H9 (cell line): ENCODE measurements around the gene SLC26A2. TPM values are rescaled to one million over a fixed set of nuclear protein-coding genes. Genes with fewer than 3 reads are reported as not detected.
A peak's percentile ranks its signal among the peaks of the same experiment; 100 is the strongest.

Source experiments
- DNase-seq: peaks from one replicate; pipeline ENCODE4 v3.0.0-alpha.2; 2017
- H2AFZ ChIP-seq: one replicate; pipeline ENCODE4 v1.6.1; 2013; ENCODE audit warnings: mild to moderate bottlenecking, low read length, control low read depth, moderate library complexity
- H2AK5ac ChIP-seq: 2 replicates; pipeline ENCODE4 v1.6.1; 2013; ENCODE audit warnings: low read length, control low read depth, mixed read lengths; ENCODE audit not compliant: insufficient read length
- H2BK120ac ChIP-seq: one replicate; pipeline ENCODE4 v1.6.1; 2013; ENCODE audit warnings: low read depth, mild to moderate bottlenecking, low read length, control low read depth, inconsistent platforms; ENCODE audit not compliant: poor library complexity, severe bottlenecking
- H2BK12ac ChIP-seq: 2 replicates; pipeline ENCODE4 v1.6.1; 2013; ENCODE audit warnings: low read length, control low read depth, mixed read lengths, low read depth; ENCODE audit not compliant: insufficient read length
- H2BK15ac ChIP-seq: 2 replicates; pipeline ENCODE4 v1.6.1; 2013; ENCODE audit warnings: low read depth, low read length, control low read depth
- H2BK20ac ChIP-seq: one replicate; pipeline ENCODE4 v1.6.1; 2013; ENCODE audit warnings: low read depth, mild to moderate bottlenecking, low read length, control low read depth, inconsistent platforms; ENCODE audit not compliant: poor library complexity, severe bottlenecking
- H2BK5ac ChIP-seq: 2 replicates; pipeline ENCODE4 v1.6.1; 2013; ENCODE audit warnings: low read length, control low read depth, mixed read lengths; ENCODE audit not compliant: insufficient read length
- H3K14ac ChIP-seq: 2 replicates; pipeline ENCODE4 v1.6.1; 2013; ENCODE audit warnings: low read length, control low read depth; ENCODE audit not compliant: insufficient read depth
- H3K18ac ChIP-seq: 2 replicates; pipeline ENCODE4 v1.6.1; 2013; ENCODE audit warnings: low read depth, mild to moderate bottlenecking, mixed read lengths, low read length, control low read depth; ENCODE audit not compliant: insufficient read length
- H3K23ac ChIP-seq: 2 replicates; pipeline ENCODE4 v1.6.1; 2013; ENCODE audit warnings: low read length, control low read depth, mixed read lengths, low read depth; ENCODE audit not compliant: insufficient read length
- H3K23me2 ChIP-seq: 2 replicates; pipeline ENCODE4 v1.6.1; 2013; ENCODE audit warnings: low read depth, mild to moderate bottlenecking, mixed read lengths, low read length, control low read depth; ENCODE audit not compliant: insufficient read length, poor library complexity, severe bottlenecking
- H3K27ac ChIP-seq: 2 replicates; pipeline ENCODE4 v1.5.1; 2013; ENCODE audit warnings: low read length, control low read depth, mixed read lengths, low read depth; ENCODE audit not compliant: insufficient read length
- H3K27me3 ChIP-seq: 2 replicates; pipeline ENCODE4 v1.6.1; 2013; ENCODE audit warnings: low read length, control low read depth, inconsistent platforms; ENCODE audit not compliant: insufficient read depth
- H3K4ac ChIP-seq: 2 replicates; pipeline ENCODE4 v1.6.1; 2013; ENCODE audit warnings: low read depth, mild to moderate bottlenecking, control low read depth, inconsistent platforms, low read length, moderate library complexity
- H3K4me1 ChIP-seq: 2 replicates; pipeline ENCODE4 v1.6.1; 2013; ENCODE audit warnings: low read length, control low read depth, inconsistent platforms; ENCODE audit not compliant: insufficient read depth
- H3K4me2 ChIP-seq: 2 replicates; pipeline ENCODE4 v1.6.1; 2013; ENCODE audit warnings: low read length, control low read depth, mixed read lengths; ENCODE audit not compliant: insufficient read length, insufficient read depth
- H3K56ac ChIP-seq: 2 replicates; pipeline ENCODE4 v1.6.1; 2013; ENCODE audit warnings: low read depth, mild to moderate bottlenecking, mixed read lengths, low read length, control low read depth; ENCODE audit not compliant: insufficient read length
- H3K79me1 ChIP-seq: 2 replicates; pipeline ENCODE4 v1.6.1; 2013; ENCODE audit warnings: low read depth, mild to moderate bottlenecking, moderate library complexity, low read length, control low read depth, inconsistent platforms; ENCODE audit not compliant: insufficient read depth, poor library complexity, severe bottlenecking
- H3K79me2 ChIP-seq: 2 replicates; pipeline ENCODE4 v1.6.1; 2013; ENCODE audit warnings: low read length, control low read depth, inconsistent platforms; ENCODE audit not compliant: insufficient read depth
- H3K9ac ChIP-seq: 2 replicates; pipeline ENCODE4 v1.6.1; 2013; ENCODE audit warnings: low read length, control low read depth, mixed read lengths; ENCODE audit not compliant: insufficient read length; ENCODE audit errors: extremely low read depth
- H3K9me3 ChIP-seq: one replicate; pipeline ENCODE4 v1.6.1; 2013; ENCODE audit warnings: low read depth, low read length, inconsistent platforms; ENCODE audit not compliant: control insufficient read depth
- H3T11ph ChIP-seq: one replicate; pipeline ENCODE4 v1.6.1; 2013; ENCODE audit warnings: mild to moderate bottlenecking, low read length, control low read depth, inconsistent platforms
- H4K20me1 ChIP-seq: one replicate; pipeline ENCODE4 v1.6.1; 2013; ENCODE audit not compliant: control insufficient read depth, insufficient read length, insufficient read depth
- H4K5ac ChIP-seq: 2 replicates; pipeline ENCODE4 v1.6.1; 2013; ENCODE audit warnings: low read depth, mild to moderate bottlenecking, mixed read lengths, low read length, control low read depth; ENCODE audit not compliant: insufficient read length
- H4K8ac ChIP-seq: replicated peaks from 2 replicates; pipeline ENCODE4 v1.6.1; 2013; ENCODE audit warnings: low read length, control low read depth, mixed read lengths, low read depth; ENCODE audit not compliant: insufficient read length
- H4K91ac ChIP-seq: 2 replicates; pipeline ENCODE4 v1.6.1; 2013; ENCODE audit warnings: low read depth, mild to moderate bottlenecking, moderate library complexity, mixed read lengths, low read length, control low read depth; ENCODE audit not compliant: insufficient read length
- H3K27ac Mint-ChIP-seq, 3 experiments: 2 replicates in 2 of 3; 3 replicates in 1 of 3; pipeline ENCODE4 v1.8.0; 2020 to 2021; ENCODE audit warnings: mixed read lengths in 3 of 3, mild to moderate bottlenecking in 1 of 3, moderate library complexity in 1 of 3
- H3K27me3 Mint-ChIP-seq: 2 replicates; pipeline ENCODE4 v1.8.0; 2021; ENCODE audit warnings: low read depth, mild to moderate bottlenecking, moderate library complexity, mixed read lengths
- H3K36me3 Mint-ChIP-seq, 3 experiments: 2 replicates in 2 of 3; 3 replicates in 1 of 3; pipeline ENCODE4 v1.8.0; 2020 to 2021; ENCODE audit warnings: low read depth in 3 of 3, mixed read lengths in 3 of 3; ENCODE audit not compliant: insufficient read depth in 1 of 3
- H3K4me1 Mint-ChIP-seq, 2 experiments: 2 replicates each; pipeline ENCODE4 v1.8.0; 2020; ENCODE audit warnings: mixed read lengths in 2 of 2
- H3K4me3 Mint-ChIP-seq, 2 experiments: 2 replicates in 1 of 2; 3 replicates in 1 of 2; pipeline ENCODE4 v1.8.0; 2020 to 2021; ENCODE audit warnings: mild to moderate bottlenecking in 2 of 2, mixed read lengths in 2 of 2, moderate library complexity in 1 of 2
- H3K9me3 Mint-ChIP-seq, 2 experiments: 2 replicates in 1 of 2; 3 replicates in 1 of 2; pipeline ENCODE4 v1.8.0; 2020; ENCODE audit warnings: mild to moderate bottlenecking in 2 of 2, mixed read lengths in 2 of 2, moderate library complexity in 1 of 2
- WGBS: extraction: QIAGEN DNeasy Blood & Tissue Kit; methylation state at CpG from one replicate; pipeline ENCODE4 v1.1.7; 2013; ENCODE audit warnings: missing lambda C conversion rate, low lambda C conversion rate, mixed read lengths; ENCODE audit not compliant: insufficient read length; ENCODE audit errors: extremely low coverage; 5-methylcytosine and 5-hydroxymethylcytosine counted together
- total RNA-seq: library from RNA; stranded (reverse); gene quantifications from 2 replicates; pipeline ENCODE4 v1.2.1, GENCODE V29; 2021
- TF ChIP-seq, protein P1 (sequence below): fragments of 200-600 bp; sonication (generic); conservative IDR thresholded peaks from 3 replicates; pipeline ENCODE4 v1.8.0; 2021; ENCODE audit warnings: antibody characterized with exemption, mild to moderate bottlenecking

The SLC26A2 gene
- total RNA-seq, 1 experiment from 2014 or later = 5.9 TPM

DNA sequence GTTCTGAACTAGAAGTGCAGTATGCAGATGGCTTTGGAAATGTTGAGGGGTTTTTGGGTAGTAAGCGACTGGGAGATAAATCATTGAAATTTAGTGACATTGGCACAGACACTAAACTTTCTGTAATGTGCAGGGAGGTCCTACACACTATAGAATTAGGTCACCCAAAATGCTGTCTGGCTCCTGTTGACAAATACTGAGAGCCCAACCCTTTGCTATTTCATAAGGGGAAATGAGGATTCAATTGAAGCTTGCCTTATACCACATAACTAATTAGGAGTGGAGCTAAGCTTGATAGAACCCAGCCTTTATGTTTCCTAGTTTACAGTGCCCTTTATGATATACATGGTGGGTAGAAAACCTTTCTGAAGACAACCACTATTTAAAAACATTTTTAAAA lies 62.6 kb downstream of the SLC26A2 start:
- no peaks in the 10 kb centered on the region for H3K9me3 ChIP-seq
- no peak overlapping the region for H2AFZ ChIP-seq
- H3K79me1 ChIP-seq = no peaks in the 10 kb centered on the region
- no peak overlapping the region for H3K4me2 ChIP-seq
- Mint-ChIP-seq H3K36me3 (peaks cover 21 to 83% (median 65%) of the 10 kb centered on the region in 3 experiments; a peak in 6 of 7 replicates), H3K4me1 (peaks cover 21 to 28% of the 10 kb centered on the region in 2 experiments), H3K9me3 (no peaks in the 10 kb centered on the region), H3K27ac (peak overlapping the region in 1 of 3 experiments; percentile 76; a peak in 1 of 7 replicates), H3K4me3 (no peak overlapping the region), H3K27me3 (no peaks in the 10 kb centered on the region)
- H3T11ph ChIP-seq = no peak overlapping the region
- H3K23ac ChIP-seq = no peak overlapping the region
- no peak overlapping the region for H3K14ac ChIP-seq
- no peak overlapping the region for H4K5ac ChIP-seq
- no CpG with 5 or more reads among the region's 1 CpG for WGBS
- peaks cover 2% of the 10 kb centered on the region; the same call in 1 of the 2 replicates for H3K4me1 ChIP-seq
- H2BK5ac ChIP-seq = no peak overlapping the region
- no peak overlapping the region for H2BK15ac ChIP-seq
- H4K91ac ChIP-seq = no peak overlapping the region
- no peak overlapping the region for H3K27ac ChIP-seq
- no peak overlapping the region for H3K18ac ChIP-seq
- H3K27me3 ChIP-seq = no peaks in the 10 kb centered on the region
- H4K20me1 ChIP-seq = no peaks in the 10 kb centered on the region
- H2AK5ac ChIP-seq = no peak overlapping the region
- TF ChIP-seq, protein P1, sequence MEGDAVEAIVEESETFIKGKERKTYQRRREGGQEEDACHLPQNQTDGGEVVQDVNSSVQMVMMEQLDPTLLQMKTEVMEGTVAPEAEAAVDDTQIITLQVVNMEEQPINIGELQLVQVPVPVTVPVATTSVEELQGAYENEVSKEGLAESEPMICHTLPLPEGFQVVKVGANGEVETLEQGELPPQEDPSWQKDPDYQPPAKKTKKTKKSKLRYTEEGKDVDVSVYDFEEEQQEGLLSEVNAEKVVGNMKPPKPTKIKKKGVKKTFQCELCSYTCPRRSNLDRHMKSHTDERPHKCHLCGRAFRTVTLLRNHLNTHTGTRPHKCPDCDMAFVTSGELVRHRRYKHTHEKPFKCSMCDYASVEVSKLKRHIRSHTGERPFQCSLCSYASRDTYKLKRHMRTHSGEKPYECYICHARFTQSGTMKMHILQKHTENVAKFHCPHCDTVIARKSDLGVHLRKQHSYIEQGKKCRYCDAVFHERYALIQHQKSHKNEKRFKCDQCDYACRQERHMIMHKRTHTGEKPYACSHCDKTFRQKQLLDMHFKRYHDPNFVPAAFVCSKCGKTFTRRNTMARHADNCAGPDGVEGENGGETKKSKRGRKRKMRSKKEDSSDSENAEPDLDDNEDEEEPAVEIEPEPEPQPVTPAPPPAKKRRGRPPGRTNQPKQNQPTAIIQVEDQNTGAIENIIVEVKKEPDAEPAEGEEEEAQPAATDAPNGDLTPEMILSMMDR = no peak
- H3K56ac ChIP-seq = no peak overlapping the region
- H4K8ac ChIP-seq = no peak overlapping the region
- H3K9ac ChIP-seq = no peak overlapping the region
- H3K23me2 ChIP-seq = no peaks in the 10 kb centered on the region
- no peak overlapping the region for H3K4ac ChIP-seq
- H2BK120ac ChIP-seq = no peak overlapping the region
- H2BK20ac ChIP-seq = no peak overlapping the region
- H3K79me2 ChIP-seq = no peaks in the 10 kb centered on the region
- DNase-seq = no peak
- no peak overlapping the region for H2BK12ac ChIP-seq
